H1 (cell line): ENCODE results near the gene CD300LB. TPM values are rescaled to one million over a fixed set of nuclear protein-coding genes. Genes with fewer than 3 reads are reported as not detected.

Source experiments
- CTCF ChIA-PET: fragments of 300-600 bp; sonication (Branson Sonifier 250); formaldehyde crosslinking; loops from one replicate; lab custom pipeline; 2021; ENCODE audit not compliant: partially characterized antibody; lab: Charles Lee
- POLR2A ChIA-PET: fragments of 300-600 bp; sonication (Branson Sonifier 250); formaldehyde crosslinking; loops from one replicate; lab custom pipeline; 2021; ENCODE audit warnings: inconsistent platforms; ENCODE audit not compliant: partially characterized antibody; lab: Charles Lee
- DNase-seq, 2 experiments: peaks; one replicate each; pipeline versions ENCODE4 v3.0.0 to v3.0.0-alpha.2; 2010 to 2022; ENCODE audit warnings: low spot score in 2 of 2, low read depth in 1 of 2, mixed read lengths in 1 of 2
- FAIRE-seq: peaks from 2 replicates; lab custom pipeline; 2011; peaks lifted over from hg19 to GRCh38; lab: Jason Lieb, UNC
- H2AFZ ChIP-seq: 2 replicates; pipeline ENCODE4 v1.8.1; 2012; ENCODE audit warnings: low read length, inconsistent platforms
- H2AK5ac ChIP-seq: 2 replicates; pipeline ENCODE4 v1.6.1; 2013; ENCODE audit warnings: low read depth, low read length
- H2BK120ac ChIP-seq: replicated peaks from 2 replicates; pipeline ENCODE3; 2013; ENCODE audit warnings: low read depth, low read length, inconsistent platforms
- H2BK12ac ChIP-seq: 2 replicates; pipeline ENCODE4 v1.6.1; 2013; ENCODE audit warnings: low read depth, low read length
- H2BK15ac ChIP-seq: 2 replicates; pipeline ENCODE4 v1.6.1; 2013; ENCODE audit warnings: low read length
- H2BK20ac ChIP-seq: 2 replicates; pipeline ENCODE4 v1.6.1; 2013; ENCODE audit warnings: low read length
- H2BK5ac ChIP-seq: 2 replicates; pipeline ENCODE4 v1.6.1; 2013; ENCODE audit warnings: low read depth, low read length
- H3K14ac ChIP-seq: 2 replicates; pipeline ENCODE4 v1.6.1; 2013; ENCODE audit warnings: inconsistent platforms; ENCODE audit not compliant: insufficient read length
- H3K18ac ChIP-seq: 2 replicates; pipeline ENCODE4 v1.6.1; 2013; ENCODE audit warnings: low read length; ENCODE audit errors: extremely low read depth
- H3K23ac ChIP-seq: 2 replicates; pipeline ENCODE4 v1.6.1; 2013; ENCODE audit warnings: inconsistent platforms; ENCODE audit not compliant: insufficient read length
- H3K23me2 ChIP-seq: 2 replicates; pipeline ENCODE4 v1.6.1; 2013; ENCODE audit warnings: low read depth, low read length
- H3K27ac ChIP-seq: 2 replicates; pipeline ENCODE4 v1.6.1; 2011; ENCODE audit warnings: low read depth, low read length, inconsistent platforms
- H3K27me3 ChIP-seq, 4 experiments: replicated peaks in 1 of 4; 1 replicate in 1 of 4; 2 replicates in 3 of 4; pipeline versions ENCODE4 v1.6.1 to v1.8.1; 2011 to 2013; ENCODE audit warnings: low read length in 3 of 4, mild to moderate bottlenecking in 3 of 4, inconsistent platforms in 2 of 4, mixed read lengths in 2 of 4, moderate library complexity in 1 of 4; ENCODE audit not compliant: control insufficient read depth in 3 of 4, insufficient read depth in 3 of 4; ENCODE audit errors: extremely low read depth in 1 of 4
- H3K36me3 ChIP-seq, 4 experiments: 2 replicates each; pipeline versions ENCODE4 v1.6.1 to v1.8.1; 2011 to 2013; ENCODE audit warnings: mild to moderate bottlenecking in 4 of 4, low read length in 3 of 4, moderate library complexity in 2 of 4, control low read depth in 1 of 4, inconsistent platforms in 1 of 4; ENCODE audit not compliant: insufficient read depth in 4 of 4, control insufficient read depth in 2 of 4
- H3K4ac ChIP-seq: replicated peaks from 2 replicates; pipeline ENCODE3; 2013; ENCODE audit warnings: low read length, low read depth, mixed read lengths, inconsistent platforms; ENCODE audit not compliant: insufficient read length
- H3K4me1 ChIP-seq, 4 experiments: replicated peaks in 1 of 4; 1 replicate in 1 of 4; 2 replicates in 3 of 4; pipeline versions ENCODE4 v1.6.1 to v1.8.1; 2011 to 2013; ENCODE audit warnings: low read length in 3 of 4, inconsistent platforms in 2 of 4, mixed read lengths in 1 of 4; ENCODE audit not compliant: insufficient read depth in 4 of 4, control insufficient read depth in 3 of 4
- H3K4me2 ChIP-seq, 2 experiments: 2 replicates each; pipeline versions ENCODE4 v1.6.1 to v1.8.1; 2011 to 2013; ENCODE audit warnings: low read depth in 2 of 2, low read length in 2 of 2, control low read depth in 1 of 2, inconsistent platforms in 1 of 2, mild to moderate bottlenecking in 1 of 2; ENCODE audit not compliant: insufficient read depth in 1 of 2
- H3K4me3 ChIP-seq, 4 experiments: fragments of 200-600, 300-600 bp in 1 of 4; sonication (generic), shearing (Covaris generic), sonication (Bioruptor Twin) in 1 of 4; 2 replicates each; pipeline versions ENCODE4 v1.5.1 to v1.8.1; 2011 to 2016; ENCODE audit warnings: low read length in 4 of 4, low read depth in 3 of 4, control low read depth in 2 of 4, inconsistent platforms in 2 of 4, mild to moderate bottlenecking in 2 of 4, mixed read lengths in 1 of 4, moderate library complexity in 1 of 4; ENCODE audit not compliant: insufficient read depth in 2 of 4; ENCODE audit errors: extremely low read depth in 1 of 4
- H3K56ac ChIP-seq: replicated peaks from 2 replicates; pipeline ENCODE3; 2013; ENCODE audit warnings: low read depth, mild to moderate bottlenecking, mixed read lengths, low read length, inconsistent platforms; ENCODE audit not compliant: insufficient read length
- H3K79me1 ChIP-seq: 2 replicates; pipeline ENCODE4 v1.6.1; 2013; ENCODE audit warnings: low read depth, low read length, control low read depth
- H3K79me2 ChIP-seq, 2 experiments: 2 replicates each; pipeline versions ENCODE4 v1.6.1 to v1.8.1; 2012 to 2013; ENCODE audit warnings: low read length in 2 of 2, mild to moderate bottlenecking in 2 of 2, inconsistent platforms in 1 of 2; ENCODE audit not compliant: insufficient read depth in 2 of 2, control insufficient read depth in 1 of 2
- H3K9ac ChIP-seq, 4 experiments: replicated peaks in 1 of 4; 1 replicate in 1 of 4; 2 replicates in 3 of 4; pipeline versions ENCODE4 v1.6.1 to v1.8.1; 2011 to 2013; ENCODE audit warnings: low read depth in 3 of 4, low read length in 3 of 4, control low read depth in 2 of 4, mild to moderate bottlenecking in 2 of 4, moderate library complexity in 2 of 4, inconsistent platforms in 1 of 4; ENCODE audit errors: extremely low read depth in 1 of 4
- H3K9me3 ChIP-seq, 2 experiments: 2 replicates each; pipeline versions ENCODE4 v1.6.1 to v1.8.1; 2012 to 2013; ENCODE audit warnings: mild to moderate bottlenecking in 2 of 2, moderate library complexity in 2 of 2, control low read depth in 1 of 2, inconsistent platforms in 1 of 2, low read depth in 1 of 2, low read length in 1 of 2, mixed read lengths in 1 of 2; ENCODE audit not compliant: insufficient read depth in 2 of 2
- H4K20me1 ChIP-seq, 2 experiments: replicated peaks in 1 of 2; 2 replicates each; pipeline versions ENCODE3 to v1.8.1; 2011 to 2013; ENCODE audit warnings: inconsistent platforms in 2 of 2, low read length in 2 of 2, mild to moderate bottlenecking in 1 of 2; ENCODE audit not compliant: insufficient read depth in 2 of 2, control insufficient read depth in 1 of 2
- H4K5ac ChIP-seq: 2 replicates; pipeline ENCODE4 v1.6.1; 2013; ENCODE audit warnings: low read length, low read depth, mixed read lengths, inconsistent platforms; ENCODE audit not compliant: insufficient read length
- H4K8ac ChIP-seq: 2 replicates; pipeline ENCODE4 v1.8.0; 2013; ENCODE audit warnings: mild to moderate bottlenecking, moderate library complexity, low read length, inconsistent platforms; ENCODE audit not compliant: insufficient read depth; ENCODE audit errors: extremely low read depth
- H4K91ac ChIP-seq: replicated peaks from 2 replicates; pipeline ENCODE3; 2013; ENCODE audit warnings: low read length, mixed read lengths, inconsistent platforms; ENCODE audit not compliant: insufficient read length
- BCL11A ChIP-seq, 2 experiments: IDR thresholded peaks; one replicate each; pipeline ENCODE4 v1.6.1; 2011; ENCODE audit warnings: low read depth in 2 of 2, low read length in 2 of 2, mild to moderate bottlenecking in 2 of 2
- EZH2 ChIP-seq: fragments of 200-600 bp; sonication (generic); IDR thresholded peaks from 2 replicates; pipeline ENCODE4 v1.7.1; 2012; ENCODE audit warnings: low read depth, mild to moderate bottlenecking, moderate library complexity, low read length, inconsistent platforms; ENCODE audit not compliant: severe bottlenecking
- FOSL1 ChIP-seq: IDR thresholded peaks from 2 replicates; pipeline ENCODE4 v1.6.1; 2011; ENCODE audit warnings: mild to moderate bottlenecking, low read depth, low read length, moderate library complexity; ENCODE audit not compliant: insufficient read depth
- JUN ChIP-seq: IDR thresholded peaks from 2 replicates; pipeline ENCODE4 v1.6.1; 2011; ENCODE audit warnings: low read depth, mild to moderate bottlenecking, improper control_type of control experiment, low read length
- KDM1A ChIP-seq: fragments of 200-600, 300-600 bp; sonication (generic); IDR thresholded peaks from 2 replicates; pipeline ENCODE4 v1.7.1; 2016; ENCODE audit warnings: mild to moderate bottlenecking, low read length, borderline replicate concordance
- SAP30 ChIP-seq: fragments of 300-600 bp; sonication (generic); IDR thresholded peaks from 2 replicates; pipeline ENCODE4 v1.7.1; 2012; ENCODE audit warnings: low read length, moderate library complexity, mild to moderate bottlenecking, inconsistent platforms; ENCODE audit not compliant: insufficient read depth, insufficient replicate concordance
- SIRT6 ChIP-seq: IDR thresholded peaks from one replicate; pipeline ENCODE4 v1.7.1; 2012; ENCODE audit warnings: low read length, inconsistent platforms
- SIX5 ChIP-seq: IDR thresholded peaks from 2 replicates; pipeline ENCODE4 v1.6.1; 2011; ENCODE audit warnings: mild to moderate bottlenecking, low read depth, low read length
- SP4 ChIP-seq: IDR thresholded peaks from 2 replicates; pipeline ENCODE4 v1.6.1; 2012; ENCODE audit warnings: low read length, inconsistent platforms
- USF2 ChIP-seq: IDR thresholded peaks from 2 replicates; pipeline ENCODE4 v1.6.1; 2011; ENCODE audit warnings: low read length, improper control_type of control experiment
- WGBS, 2 experiments: shearing (Covaris generic) in 1 of 2; methylation state at CpG; one replicate each; pipeline versions ENCODE4 v1.1.6 to v1.1.7; 2013 to 2015; ENCODE audit warnings: low lambda C conversion rate in 2 of 2, mixed read lengths in 2 of 2, inconsistent platforms in 1 of 2, low coverage in 1 of 2, missing lambda C conversion rate in 1 of 2; ENCODE audit not compliant: insufficient replicate concordance in 2 of 2, insufficient coverage in 1 of 2, insufficient read length in 1 of 2; ENCODE audit errors: extremely low coverage in 1 of 2, missing lambda C conversion rate in 1 of 2; 5-methylcytosine and 5-hydroxymethylcytosine counted together
- polyA plus RNA-seq, 7 experiments: library from polyadenylated mRNA; depleted of rRNA in 3 of 7; stranded (reverse) in 5 of 7; unstranded in 2 of 7; fragments of >200 nt in 5 of 7; fragments of 200-250 nt in 2 of 7; gene quantifications; 1 replicate in 5 of 7; 2 replicates in 1 of 7; 4 replicates in 1 of 7; pipeline versions ENCODE4 v1.2.1 to v1.2.3, GENCODE V29; 2011 to 2013; ENCODE audit warnings: missing spikeins in 2 of 7, mixed read lengths in 2 of 7
- total RNA-seq: library from RNA; stranded (reverse); fragmentation: NEBNext Ultra II Directional; extraction: Animal tissue kit (Norgen Biotek cat#: 25700); gene quantifications from 2 replicates; pipeline ENCODE4 v1.2.1, GENCODE V29; 2021

CD300LB gene
- total and polyA plus RNA-seq, 2 of the 8 experiments (the other 6 are each of a cell fraction or from before 2014, with no cell fraction given): not detected

GRCh38 chr17:74579900-74580299 lies 48.6 kb upstream of the CD300LB start:
- no peak overlapping the region for H3K18ac ChIP-seq
- no peaks in the 10 kb centered on the region for H3K23me2 ChIP-seq
- H3K27ac ChIP-seq: no peak overlapping the region
- H3K4ac ChIP-seq: no peak overlapping the region
- H3K9ac ChIP-seq: no peak overlapping the region
- no peak overlapping the region for H2AFZ ChIP-seq
- no peak overlapping the region for H2BK5ac ChIP-seq
- no peak overlapping the region for H4K8ac ChIP-seq
- no peak overlapping the region for H3K4me3 ChIP-seq
- no peaks in the 10 kb centered on the region for H3K79me1 ChIP-seq
- WGBS, 2 experiments: 89% methylated on average over 7 of the region's 7 CpGs; no CpG with 5 or more reads in 1 of the 2 experiments
- no peak overlapping the region for H2BK120ac ChIP-seq
- no peaks in the 10 kb centered on the region for H4K20me1 ChIP-seq
- H2AK5ac ChIP-seq: no peak overlapping the region
- H3K79me2 ChIP-seq: no peaks in the 10 kb centered on the region
- ChIA-PET CTCF (interaction anchor here (1.0 to 1.4 kb wide), 3 partner anchors 14 to 87 kb away, joined by 3 to 5 read pairs (median 3); no protein-coding TSS in a partner anchor), POLR2A (no interaction called here)
- no peak overlapping the region for H2BK15ac ChIP-seq
- H3K9me3 ChIP-seq: no peaks in the 10 kb centered on the region
- H3K27me3 ChIP-seq: 0 out of 7 replicates have a peak, but pooled peaks cover 0 to 3% (median 0%) of the 10 kb centered on the region in 4 experiments
- FAIRE-seq (no peak), DNase-seq (no peak)
- no peak overlapping the region for H3K23ac ChIP-seq
- no peak overlapping the region for H3K14ac ChIP-seq
- no peak overlapping the region for H2BK12ac ChIP-seq
- H4K5ac ChIP-seq: no peak overlapping the region
- no peak overlapping the region for H4K91ac ChIP-seq
- H3K36me3 ChIP-seq: no peaks in the 10 kb centered on the region
- H2BK20ac ChIP-seq: no peak overlapping the region
- H3K56ac ChIP-seq: no peak overlapping the region
- H3K4me1 ChIP-seq: no peaks in the 10 kb centered on the region
- H3K4me2 ChIP-seq: no peak overlapping the region
- TF ChIP-seq USF2 (no peak), FOSL1 (no peak), SIX5 (no peak), SIRT6 (no peak), JUN (no peak), EZH2 (no peak), KDM1A (no peak), SP4 (no peak), BCL11A (IDR thresholded peaks at IDR 0.05; ENCODE audit: low read depth in 2 of 2, low read length in 2 of 2) (no peak), SAP30 (no peak)
